K562 (cell line): ENCODE results near the gene CALML6. TPM values are rescaled to one million over a fixed set of nuclear protein-coding genes. Genes with fewer than 3 reads are reported as not detected.

Source experiments
- GMEB1 ChIP-seq: fragments of 250-450 bp; sonication (Bioruptor Pico); IDR thresholded peaks from 2 replicates; pipeline ENCODE4 v1.4.0; 2020; ENCODE audit warnings: mild to moderate bottlenecking
- HDAC3 ChIP-seq: fragments of 450-650 bp; IDR thresholded peaks from 2 replicates; pipeline ENCODE4 v1.6.1; 2018; ENCODE audit warnings: borderline replicate concordance, mild to moderate bottlenecking, moderate library complexity; ENCODE audit not compliant: partially characterized antibody
- HINFP ChIP-seq: fragments of 450-650 bp; conservative IDR thresholded peaks from 2 replicates; pipeline ENCODE4 v1.6.1; 2016; ENCODE audit warnings: missing genetic modification characterization, low read depth, mild to moderate bottlenecking, control low read depth, missing compliant biosample characterization
- KDM5B ChIP-seq: fragments of 200-600 bp; sonication (generic); IDR thresholded peaks from 2 replicates; pipeline ENCODE4 v1.6.1; 2012; ENCODE audit warnings: low read depth, mild to moderate bottlenecking, moderate library complexity, low read length, control low read depth, inconsistent platforms; ENCODE audit not compliant: insufficient replicate concordance
- NCOA4 ChIP-seq: fragments of 450-650 bp; IDR thresholded peaks from 2 replicates; pipeline ENCODE4 v1.6.1; 2018; ENCODE audit warnings: mild to moderate bottlenecking; ENCODE audit not compliant: partially characterized antibody
- POLR2H ChIP-seq: IDR thresholded peaks from 2 replicates; pipeline ENCODE4 v1.6.1; 2016; ENCODE audit warnings: missing genetic modification characterization, low read depth, mild to moderate bottlenecking, control low read depth, missing compliant biosample characterization, moderate library complexity
- POLR3G ChIP-seq: IDR thresholded peaks from 2 replicates; pipeline ENCODE4 v1.6.1; 2011; ENCODE audit not compliant: insufficient read length, insufficient replicate concordance; ENCODE audit errors: extremely low read depth
- RBM17 ChIP-seq: fragments of 200-400 bp; formaldehyde crosslinking; IDR thresholded peaks from 2 replicates; pipeline ENCODE4 v1.6.1; 2017; ENCODE audit warnings: low read depth, mild to moderate bottlenecking, low read length, borderline replicate concordance
- RERE ChIP-seq: sonication (generic); formaldehyde crosslinking; IDR thresholded peaks from 2 replicates; pipeline ENCODE4 v1.8.0; 2023; ENCODE audit warnings: missing genetic modification reagents, mild to moderate bottlenecking, borderline replicate concordance
- RFX7 ChIP-seq: fragments of 250-450 bp; sonication (Bioruptor Pico); IDR thresholded peaks from 2 replicates; pipeline ENCODE4 v1.5.1; 2021; ENCODE audit warnings: mild to moderate bottlenecking
- SIN3B ChIP-seq: fragments of 450-650 bp; IDR thresholded peaks from 2 replicates; pipeline ENCODE4 v1.6.1; 2017; ENCODE audit warnings: low read depth, mild to moderate bottlenecking, moderate library complexity
- ZNF354B ChIP-seq: fragments of 250-450 bp; sonication (Bioruptor Pico); IDR thresholded peaks from 2 replicates; pipeline ENCODE4 v1.4.0; 2020
- ZNF609 ChIP-seq: sonication (generic); formaldehyde crosslinking; IDR thresholded peaks from 2 replicates; pipeline ENCODE4 v1.8.1; 2023; ENCODE audit warnings: missing genetic modification reagents, mild to moderate bottlenecking, borderline replicate concordance
- polyA plus RNA-seq, 8 experiments: library from polyadenylated mRNA; depleted of rRNA in 4 of 8; stranded (reverse) in 5 of 8; unstranded in 3 of 8; fragments of >200 nt; fragmentation: Nextera tagmentation in 2 of 8; fragmentation: Illumina TruSeq in 1 of 8; extraction: Ambion mirVana in 2 of 8; extraction: Trizol in 1 of 8; gene quantifications; 2 replicates each; pipeline versions ENCODE4 v1.2.1 to v1.2.3, GENCODE V29; 2011 to 2014; ENCODE audit warnings: inconsistent platforms in 1 of 8, missing spikeins in 1 of 8
- total RNA-seq, 7 experiments: library from RNA; depleted of rRNA in 6 of 7; stranded (reverse); fragments of >200 nt in 6 of 7; fragmentation: Illumina TruSeq in 2 of 7; extraction: Trizol in 2 of 7; gene quantifications; 2 replicates each; pipeline versions ENCODE4 v1.2.1 to v1.2.3, GENCODE V29; 2011 to 2021; ENCODE audit warnings: low replicate concordance in 1 of 7

The CALML6 gene
- total and polyA plus RNA-seq, 9 of the 15 experiments (the other 6 are each of a cell fraction or from before 2014, with no cell fraction given) = 0.14 TPM; not detected in 8

- TF ChIP-seq HINFP (tag) = no peak
- no peak for TF ChIP-seq KDM5B
- no peak for TF ChIP-seq NCOA4
- no peak for TF ChIP-seq RBM17
- peak; percentile 64 for TF ChIP-seq GMEB1
- TF ChIP-seq RFX7 (CRISPR knock-in tag) = no peak
- TF ChIP-seq ZNF609 (CRISPR knock-in tag) = no peak
- TF ChIP-seq POLR2H = no peak
- TF ChIP-seq HDAC3 = no peak
- TF ChIP-seq SIN3B = no peak
- TF ChIP-seq RERE (CRISPR knock-in tag) = no peak
- no peak for TF ChIP-seq POLR3G
- no peak for TF ChIP-seq ZNF354B
Measured at GRCh38 chr1:1919304-1920056, 4.4 kb downstream of the CALML6 start (continued).
